ENCODE data around the gene KCNMB4. TPM values are rescaled to one million over a fixed set of nuclear protein-coding genes. Genes with fewer than 3 reads are reported as not detected.

KCNMB4 gene
- total RNA-seq, 1 donor = 7.3 TPM

DNA sequence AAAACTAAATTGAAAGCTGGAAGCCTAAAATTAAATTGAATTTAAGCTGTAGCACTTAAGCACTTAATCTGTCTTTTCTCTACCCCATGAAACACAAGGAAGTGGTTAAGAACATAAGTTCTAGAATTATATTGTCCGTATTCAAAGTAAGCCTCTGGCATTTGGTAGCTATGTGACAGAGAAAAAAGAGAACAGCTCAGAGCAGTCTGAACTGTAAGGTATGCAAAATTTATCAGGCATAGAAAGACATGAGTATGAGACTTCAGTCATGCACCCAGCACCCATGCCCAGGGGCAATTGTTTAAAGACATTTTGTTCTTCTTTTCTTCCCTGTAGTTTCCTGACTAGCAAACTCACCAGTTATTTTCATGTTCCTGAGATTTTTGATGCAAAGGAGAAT lies 116.7 kb downstream of the KCNMB4 start:
- TF ChIP-seq CTCF (IDR thresholded peaks at IDR 0.05; ENCODE audit: insufficient read depth, low read depth, low read length) = no peak

More for the DNA sequence above, 116.7 kb downstream of the KCNMB4 start:
- no peak for DNase-seq (ENCODE audit: low read depth)
- H3K4me3 ChIP-seq (ENCODE audit: low read depth, low read length) = no peak overlapping the region

Small RNA genes within 50 kb of the gene (small RNA-seq; reads per million reads assigned to genes)
- gene RNU4-65P = not detected

Other genes with a start within 250 kb of the KCNMB4 start
- 119 and 186 TPM in 2 replicates for gene CNOT2, start 122.9 kb upstream of the KCNMB4 start, total RNA-seq

Data from fibroblast of villous mesenchyme (primary cell).